Measurements from ENCODE around the gene PCCA.

PCCA gene

GRCh38 chr13:100540621-100541020, 451.7 kb downstream of the PCCA start:
- no peaks in the 10 kb centered on the region for H3K79me2 ChIP-seq (ENCODE audit: control insufficient read depth, insufficient read depth, low read length, unreplicated experiment)
- no peaks in the 10 kb centered on the region for H3K4me1 ChIP-seq (ENCODE audit: control insufficient read depth, insufficient read depth, low read length, unreplicated experiment)
- no peaks in the 10 kb centered on the region for H3K36me3 ChIP-seq (ENCODE audit: insufficient read depth, low read length)
- H2AFZ ChIP-seq (ENCODE audit: low read length, unreplicated experiment), result no peak overlapping the region
- no peaks in the 10 kb centered on the region for H3K27me3 ChIP-seq (ENCODE audit: insufficient read depth, low read length)
- H3K27ac ChIP-seq (ENCODE audit: low read depth, low read length), result no peak overlapping the region
- H3K4me3 ChIP-seq (ENCODE audit: low read depth, low read length), result no peak overlapping the region

- no peak overlapping the region for H2AFZ ChIP-seq (ENCODE audit: low read length, unreplicated experiment)
- H3K4me1 ChIP-seq (ENCODE audit: control insufficient read depth, insufficient read depth, low read length, unreplicated experiment), result no peaks in the 10 kb centered on the region
- H3K79me2 ChIP-seq (ENCODE audit: control insufficient read depth, insufficient read depth, low read length, unreplicated experiment), result no peaks in the 10 kb centered on the region
- H3K27me3 ChIP-seq (ENCODE audit: insufficient read depth, low read length), result no peaks in the 10 kb centered on the region
- no peak overlapping the region for H3K4me3 ChIP-seq (ENCODE audit: low read depth, low read length)
- no peaks in the 10 kb centered on the region for H3K36me3 ChIP-seq (ENCODE audit: insufficient read depth, low read length)
- no peak overlapping the region for H3K27ac ChIP-seq (ENCODE audit: low read depth, low read length)
Observed at GRCh38 chr13:100541897-100542825, 453.3 kb downstream of the PCCA start.

- Histone ChIP-seq H3K27me3 (ENCODE audit: insufficient read depth, low read length) (no peaks in the 10 kb centered on the region), H3K4me3 (ENCODE audit: low read depth, low read length) (no peak overlapping the region), H3K27ac (ENCODE audit: low read depth, low read length) (no peak overlapping the region), H3K79me2 (ENCODE audit: control insufficient read depth, insufficient read depth, low read length, unreplicated experiment) (no peaks in the 10 kb centered on the region), H2AFZ (ENCODE audit: low read length, unreplicated experiment) (no peak overlapping the region), H3K4me1 (ENCODE audit: control insufficient read depth, insufficient read depth, low read length, unreplicated experiment) (no peaks in the 10 kb centered on the region), H3K36me3 (ENCODE audit: insufficient read depth, low read length) (no peaks in the 10 kb centered on the region)
Observed at GRCh38 chr13:100542826-100543156, 453.9 kb downstream of the PCCA start.

GRCh38 chr13:100543872-100544602, 455.1 kb downstream of the PCCA start:
- no peaks in the 10 kb centered on the region for H3K27me3 ChIP-seq (ENCODE audit: insufficient read depth, low read length)
- H3K79me2 ChIP-seq (ENCODE audit: control insufficient read depth, insufficient read depth, low read length, unreplicated experiment), result no peaks in the 10 kb centered on the region
- no peak overlapping the region for H2AFZ ChIP-seq (ENCODE audit: low read length, unreplicated experiment)
- H3K4me3 ChIP-seq (ENCODE audit: low read depth, low read length), result no peak overlapping the region
- H3K36me3 ChIP-seq (ENCODE audit: insufficient read depth, low read length), result no peaks in the 10 kb centered on the region
- no peak overlapping the region for H3K27ac ChIP-seq (ENCODE audit: low read depth, low read length)
- no peaks in the 10 kb centered on the region for H3K4me1 ChIP-seq (ENCODE audit: control insufficient read depth, insufficient read depth, low read length, unreplicated experiment)

GRCh38 chr13:100544866-100545683, 456.2 kb downstream of the PCCA start:
- Histone ChIP-seq H3K27me3 (ENCODE audit: insufficient read depth, low read length) (no peaks in the 10 kb centered on the region), H3K4me3 (ENCODE audit: low read depth, low read length) (no peak overlapping the region), H2AFZ (ENCODE audit: low read length, unreplicated experiment) (no peak overlapping the region), H3K4me1 (ENCODE audit: control insufficient read depth, insufficient read depth, low read length, unreplicated experiment) (no peaks in the 10 kb centered on the region), H3K79me2 (ENCODE audit: control insufficient read depth, insufficient read depth, low read length, unreplicated experiment) (no peaks in the 10 kb centered on the region), H3K36me3 (ENCODE audit: insufficient read depth, low read length) (no peaks in the 10 kb centered on the region), H3K27ac (ENCODE audit: low read depth, low read length) (no peak overlapping the region)

- Histone ChIP-seq H3K27ac (ENCODE audit: low read depth, low read length) (no peak overlapping the region), H3K4me1 (ENCODE audit: control insufficient read depth, insufficient read depth, low read length, unreplicated experiment) (no peaks in the 10 kb centered on the region), H3K79me2 (ENCODE audit: control insufficient read depth, insufficient read depth, low read length, unreplicated experiment) (no peaks in the 10 kb centered on the region), H3K36me3 (ENCODE audit: insufficient read depth, low read length) (no peaks in the 10 kb centered on the region), H3K4me3 (ENCODE audit: low read depth, low read length) (no peak overlapping the region), H2AFZ (ENCODE audit: low read length, unreplicated experiment) (no peak overlapping the region), H3K27me3 (ENCODE audit: insufficient read depth, low read length) (no peaks in the 10 kb centered on the region)
Observed at GRCh38 chr13:100545684-100546061, 456.8 kb downstream of the PCCA start.

GRCh38 chr13:100546713-100547405, 458.0 kb downstream of the PCCA start:
- Histone ChIP-seq H2AFZ (ENCODE audit: low read length, unreplicated experiment) (no peak overlapping the region), H3K27ac (ENCODE audit: low read depth, low read length) (no peak overlapping the region), H3K36me3 (ENCODE audit: insufficient read depth, low read length) (no peaks in the 10 kb centered on the region), H3K27me3 (ENCODE audit: insufficient read depth, low read length) (no peaks in the 10 kb centered on the region), H3K79me2 (ENCODE audit: control insufficient read depth, insufficient read depth, low read length, unreplicated experiment) (no peaks in the 10 kb centered on the region), H3K4me1 (ENCODE audit: control insufficient read depth, insufficient read depth, low read length, unreplicated experiment) (no peaks in the 10 kb centered on the region), H3K4me3 (ENCODE audit: low read depth, low read length) (no peak overlapping the region)

GRCh38 chr13:100547791-100548201, 458.9 kb downstream of the PCCA start:
- Histone ChIP-seq H2AFZ (ENCODE audit: low read length, unreplicated experiment) (no peak overlapping the region), H3K4me1 (ENCODE audit: control insufficient read depth, insufficient read depth, low read length, unreplicated experiment) (no peaks in the 10 kb centered on the region), H3K27ac (ENCODE audit: low read depth, low read length) (no peak overlapping the region), H3K27me3 (ENCODE audit: insufficient read depth, low read length) (no peaks in the 10 kb centered on the region), H3K36me3 (ENCODE audit: insufficient read depth, low read length) (no peaks in the 10 kb centered on the region), H3K4me3 (ENCODE audit: low read depth, low read length) (no peak overlapping the region), H3K79me2 (ENCODE audit: control insufficient read depth, insufficient read depth, low read length, unreplicated experiment) (no peaks in the 10 kb centered on the region)

GRCh38 chr13:100549316-100549715, 460.4 kb downstream of the PCCA start:
- Histone ChIP-seq H3K36me3 (ENCODE audit: insufficient read depth, low read length) (no peaks in the 10 kb centered on the region), H3K4me3 (ENCODE audit: low read depth, low read length) (no peak overlapping the region), H3K79me2 (ENCODE audit: control insufficient read depth, insufficient read depth, low read length, unreplicated experiment) (no peaks in the 10 kb centered on the region), H3K4me1 (ENCODE audit: control insufficient read depth, insufficient read depth, low read length, unreplicated experiment) (no peaks in the 10 kb centered on the region), H3K27ac (ENCODE audit: low read depth, low read length) (no peak overlapping the region), H2AFZ (ENCODE audit: low read length, unreplicated experiment) (no peak overlapping the region), H3K27me3 (ENCODE audit: insufficient read depth, low read length) (no peaks in the 10 kb centered on the region)

GRCh38 chr13:100552755-100553154, 463.9 kb downstream of the PCCA start:
- Histone ChIP-seq H3K4me1 (ENCODE audit: control insufficient read depth, insufficient read depth, low read length, unreplicated experiment) (no peaks in the 10 kb centered on the region), H2AFZ (ENCODE audit: low read length, unreplicated experiment) (no peak overlapping the region), H3K4me3 (ENCODE audit: low read depth, low read length) (no peak overlapping the region), H3K79me2 (ENCODE audit: control insufficient read depth, insufficient read depth, low read length, unreplicated experiment) (no peaks in the 10 kb centered on the region), H3K36me3 (ENCODE audit: insufficient read depth, low read length) (no peaks in the 10 kb centered on the region), H3K27ac (ENCODE audit: low read depth, low read length) (no peak overlapping the region), H3K27me3 (ENCODE audit: insufficient read depth, low read length) (no peaks in the 10 kb centered on the region)
